ENCODE measurements around the gene EXT2. TPM values are rescaled to one million over a fixed set of nuclear protein-coding genes. Genes with fewer than 3 reads are reported as not detected.
A peak's percentile ranks its signal among the peaks of the same experiment; 100 is the strongest.

Gene EXT2
- total RNA-seq, 2 donors from 2014 or later, result 47.7 to 60.3 TPM

DNA sequence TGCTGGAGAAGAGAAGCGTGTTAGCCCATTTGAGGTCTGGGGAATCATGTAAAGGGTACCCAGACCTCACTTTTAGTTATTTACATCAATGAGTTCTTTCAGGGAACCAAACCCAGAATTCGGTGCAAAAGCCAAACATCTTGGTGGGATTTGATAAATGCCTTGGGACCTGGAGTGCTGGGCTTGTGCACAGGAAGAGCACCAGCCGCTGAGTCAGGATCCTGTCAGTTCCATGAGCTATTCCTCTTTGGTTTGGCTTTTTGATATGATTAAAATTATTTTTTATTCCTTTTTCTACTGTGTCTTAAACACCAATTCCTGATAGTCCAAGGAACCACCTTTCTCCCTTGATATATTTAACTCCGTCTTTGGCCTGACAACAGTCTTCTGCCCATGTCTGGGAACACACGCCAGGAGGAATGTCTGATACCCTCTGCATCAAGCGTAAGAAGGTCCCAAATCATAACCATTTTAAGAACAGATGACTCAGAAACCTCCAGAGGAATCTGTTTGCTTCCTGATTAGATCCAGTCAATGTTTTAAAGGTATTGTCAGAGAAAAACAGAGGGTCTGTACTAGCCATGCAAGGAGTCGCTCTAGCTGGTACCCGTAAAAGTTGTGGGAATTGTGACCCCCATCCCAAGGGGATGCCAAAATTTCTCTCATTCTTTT lies 149.3 kb downstream of the EXT2 start:
- no peak for DNase-seq
- no peak overlapping the region for H3K9ac ChIP-seq (ENCODE audit: extremely low read depth, low read length, poor library complexity, severe bottlenecking)
- H3K36me3 Mint-ChIP-seq (ENCODE audit: low read depth), result peaks cover 12% of the 10 kb centered on the region
- no peaks in the 10 kb centered on the region for H3K9me3 ChIP-seq (ENCODE audit: control insufficient read depth, low read length)
- H3K36me3 ChIP-seq (ENCODE audit: control insufficient read depth, insufficient read depth, low read length), result peaks cover 7% of the 10 kb centered on the region
- H3K27ac Mint-ChIP-seq, result peak overlapping the region; percentile 93
- H3K9me3 Mint-ChIP-seq, result no peaks in the 10 kb centered on the region
- H3K4me3 ChIP-seq (ENCODE audit: low read length), result peak overlapping the region; percentile 68
- no peak overlapping the region for H3K27ac ChIP-seq (ENCODE audit: low read depth, low read length)
- no peaks in the 10 kb centered on the region for H3K27me3 ChIP-seq (ENCODE audit: control insufficient read depth, insufficient read depth, low read length, poor library complexity, severe bottlenecking)
- H3K4me1 Mint-ChIP-seq, result peaks cover 34% of the 10 kb centered on the region
- TF ChIP-seq CTCF (conservative IDR thresholded peaks at IDR 0.05), result no peak
- WGBS, 2 experiments (ENCODE audit: insufficient coverage in 1 of 2, insufficient read length in 1 of 2), result 94 to 100% methylated on average over 4 to 8 of the region's 8 CpGs
- H3K4me1 ChIP-seq (ENCODE audit: control insufficient read depth, insufficient read depth, low read length), result peaks cover 31% of the 10 kb centered on the region
- H3K4me3 Mint-ChIP-seq, result peak overlapping the region; percentile 36
- no peaks in the 10 kb centered on the region for H3K27me3 Mint-ChIP-seq (ENCODE audit: insufficient read depth)

GRCh38 chr11:44246726-44247125 lies 151.2 kb downstream of the EXT2 start:
- H3K27me3 Mint-ChIP-seq (ENCODE audit: insufficient read depth), result no peaks in the 10 kb centered on the region
- H3K27me3 ChIP-seq (ENCODE audit: control insufficient read depth, insufficient read depth, low read length, poor library complexity, severe bottlenecking), result no peaks in the 10 kb centered on the region
- no peak overlapping the region for H3K27ac ChIP-seq (ENCODE audit: low read depth, low read length)
- TF ChIP-seq CTCF (conservative IDR thresholded peaks at IDR 0.05), result no peak
- no peak overlapping the region for H3K27ac Mint-ChIP-seq
- peaks cover 31% of the 10 kb centered on the region for H3K4me1 ChIP-seq (ENCODE audit: control insufficient read depth, insufficient read depth, low read length)
- no peak overlapping the region for H3K4me3 Mint-ChIP-seq
- DNase-seq, result no peak
- peaks cover 7% of the 10 kb centered on the region for H3K36me3 ChIP-seq (ENCODE audit: control insufficient read depth, insufficient read depth, low read length)
- H3K9ac ChIP-seq (ENCODE audit: extremely low read depth, low read length, poor library complexity, severe bottlenecking), result no peak overlapping the region
- H3K36me3 Mint-ChIP-seq (ENCODE audit: low read depth), result peaks cover 10% of the 10 kb centered on the region
- H3K4me1 Mint-ChIP-seq, result peaks cover 32% of the 10 kb centered on the region
- no peak overlapping the region for H3K4me3 ChIP-seq (ENCODE audit: low read length)
- 87 to 93% methylated on average over 3 to 4 of the region's 4 CpGs for WGBS, 2 experiments (ENCODE audit: insufficient coverage in 1 of 2, insufficient read length in 1 of 2)
- H3K9me3 Mint-ChIP-seq, result peaks cover 1% of the 10 kb centered on the region
- peaks cover 5% of the 10 kb centered on the region for H3K9me3 ChIP-seq (ENCODE audit: control insufficient read depth, low read length)

DNA sequence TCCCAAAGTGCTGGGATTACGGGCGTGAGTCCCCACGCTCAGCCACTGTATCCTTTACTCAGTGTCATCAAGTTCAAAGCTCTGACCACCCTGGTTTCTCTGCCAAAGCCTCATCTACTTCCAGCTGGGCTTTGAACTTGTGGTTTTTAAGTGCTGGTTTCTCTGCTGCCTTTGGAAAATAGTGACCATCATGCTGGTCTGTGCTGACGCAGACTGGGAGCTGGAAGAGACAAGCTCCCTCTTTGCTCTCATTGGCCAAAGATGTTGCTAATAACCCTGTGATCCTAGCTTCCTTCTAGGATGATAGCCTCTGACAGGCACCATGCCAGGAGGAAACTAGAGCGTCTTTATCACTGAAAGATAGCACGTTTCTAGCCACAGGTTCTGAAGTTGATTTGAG lies 152.0 kb downstream of the EXT2 start:
- H3K27me3 ChIP-seq (ENCODE audit: control insufficient read depth, insufficient read depth, low read length, poor library complexity, severe bottlenecking), result no peaks in the 10 kb centered on the region
- peaks cover 13% of the 10 kb centered on the region for H3K9me3 ChIP-seq (ENCODE audit: control insufficient read depth, low read length)
- peaks cover 14% of the 10 kb centered on the region for H3K36me3 Mint-ChIP-seq (ENCODE audit: low read depth)
- no peaks in the 10 kb centered on the region for H3K27me3 Mint-ChIP-seq (ENCODE audit: insufficient read depth)
- DNase-seq, result no peak
- H3K9ac ChIP-seq (ENCODE audit: extremely low read depth, low read length, poor library complexity, severe bottlenecking), result no peak overlapping the region
- H3K36me3 ChIP-seq (ENCODE audit: control insufficient read depth, insufficient read depth, low read length), result peaks cover 7% of the 10 kb centered on the region
- TF ChIP-seq CTCF (conservative IDR thresholded peaks at IDR 0.05), result no peak
- peaks cover 24% of the 10 kb centered on the region for H3K4me1 Mint-ChIP-seq
- WGBS, 2 experiments (ENCODE audit: insufficient coverage in 1 of 2, insufficient read length in 1 of 2), result 71 to 78% methylated on average over 6 of the region's 6 CpGs
- H3K9me3 Mint-ChIP-seq, result peaks cover 9% of the 10 kb centered on the region
- H3K4me3 Mint-ChIP-seq, result no peak overlapping the region
- no peak overlapping the region for H3K27ac Mint-ChIP-seq
- no peak overlapping the region for H3K4me3 ChIP-seq (ENCODE audit: low read length)
- H3K27ac ChIP-seq (ENCODE audit: low read depth, low read length), result no peak overlapping the region
- peaks cover 23% of the 10 kb centered on the region for H3K4me1 ChIP-seq (ENCODE audit: control insufficient read depth, insufficient read depth, low read length)

All from endodermal cell (in vitro differentiated cells).